ENCODE measurements around the gene SUPT4H1.
"Not testable (repeated sequence)": the region's sequence is repeated elsewhere in the genome, so short reads cannot be mapped to it uniquely, and the experiment has no call there.

The SUPT4H1 gene

GRCh38 chr17:58351831-58352595 lies at the start of gene SUPT4H1:
SUPT4H1 (minus strand) TSS chr17:58352201; CDS start chr17:58352135, 66 bp downstream.
- peak; percentile 96 for DNase-seq

DNA sequence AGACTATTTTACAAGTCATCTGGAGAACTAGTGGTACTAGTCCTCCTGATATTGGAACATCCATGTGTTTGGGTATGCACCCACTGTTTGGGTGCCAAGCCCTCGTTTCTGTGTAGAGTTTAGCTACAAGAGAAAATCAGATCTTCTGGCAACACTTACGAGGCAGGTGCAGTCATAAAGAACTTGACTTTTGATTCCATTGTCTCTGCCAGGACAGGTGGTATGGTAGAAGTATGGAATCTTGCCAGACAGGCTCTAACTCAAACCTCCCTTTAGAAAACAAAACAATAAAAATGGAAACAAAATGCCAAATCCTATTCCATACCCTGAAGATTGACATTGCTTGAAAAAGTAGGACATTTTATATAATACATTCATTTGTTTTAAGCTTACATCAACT lies 49.3 kb upstream of the SUPT4H1 start:
- DNase-seq = no peak

DNA sequence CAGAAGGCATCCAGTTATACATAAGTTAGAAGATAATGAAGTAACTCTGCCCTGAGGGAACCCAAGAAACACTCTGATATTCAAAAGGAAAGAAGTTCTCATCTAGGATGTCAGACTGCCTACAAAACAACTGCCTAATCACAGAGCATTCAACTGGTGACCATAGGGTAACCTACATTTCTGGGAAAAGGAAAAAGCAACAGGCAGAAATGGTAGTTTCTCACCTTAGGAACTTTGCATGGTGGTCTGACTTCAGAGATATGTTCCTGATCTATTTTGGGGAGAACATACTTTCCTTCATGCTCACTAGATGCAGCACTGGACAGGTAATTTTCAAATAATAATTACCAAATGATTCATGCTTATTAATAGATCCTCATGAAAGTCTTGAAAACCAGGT lies 48.8 kb upstream of the SUPT4H1 start:
- DNase-seq = no peak

DNA sequence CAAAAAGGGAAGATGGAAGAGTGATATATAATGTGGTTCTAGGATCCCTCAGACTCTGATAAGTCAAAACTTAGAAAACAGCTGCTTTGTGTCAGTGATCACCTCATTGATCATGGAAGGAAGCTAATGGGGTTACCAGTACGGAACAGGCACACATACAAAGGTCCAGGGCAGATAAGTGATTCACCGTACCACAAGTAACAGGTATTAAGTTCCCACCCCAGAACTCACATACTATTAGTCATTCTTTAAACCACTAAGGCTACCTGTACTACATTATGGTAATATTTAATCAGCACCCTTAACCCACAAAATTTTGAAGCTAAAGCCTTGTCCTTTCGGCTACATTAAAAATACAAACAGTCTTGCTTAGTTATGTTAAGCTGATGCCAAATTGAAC lies 48.0 kb upstream of the SUPT4H1 start:
- no peak for DNase-seq

DNA sequence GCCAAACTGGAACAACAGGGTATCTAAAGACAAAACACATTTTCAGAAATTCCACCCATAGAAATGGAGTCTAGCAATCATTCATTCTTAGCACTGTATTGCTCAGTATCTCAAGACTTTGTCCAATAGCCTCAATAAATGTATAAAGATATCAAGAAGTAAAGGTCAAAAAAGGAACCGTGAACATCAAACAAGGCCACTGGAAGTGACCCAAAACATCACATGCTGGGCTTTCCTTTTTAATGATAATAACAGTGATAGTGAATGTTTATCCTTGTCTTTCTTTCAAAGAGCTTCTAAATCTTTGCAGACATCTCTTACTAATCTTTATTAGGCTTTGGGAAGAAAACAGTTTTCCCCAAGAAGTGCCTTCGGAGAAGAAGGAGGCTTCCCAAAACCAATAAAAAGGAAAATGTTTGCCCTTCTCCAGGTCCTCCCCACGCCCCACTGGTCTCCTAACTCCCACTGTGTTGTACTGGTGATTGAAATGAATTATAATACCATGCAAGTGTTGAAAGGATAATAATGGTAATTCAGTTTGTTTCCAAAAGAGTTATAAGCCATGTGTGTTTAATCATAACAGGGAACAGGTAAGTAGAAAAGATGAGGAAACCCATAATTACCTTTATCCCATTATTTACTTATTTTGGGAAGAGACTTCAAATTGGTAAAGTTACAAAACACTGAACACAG lies 46.7 kb upstream of the SUPT4H1 start:
- DNase-seq = no peak

DNA sequence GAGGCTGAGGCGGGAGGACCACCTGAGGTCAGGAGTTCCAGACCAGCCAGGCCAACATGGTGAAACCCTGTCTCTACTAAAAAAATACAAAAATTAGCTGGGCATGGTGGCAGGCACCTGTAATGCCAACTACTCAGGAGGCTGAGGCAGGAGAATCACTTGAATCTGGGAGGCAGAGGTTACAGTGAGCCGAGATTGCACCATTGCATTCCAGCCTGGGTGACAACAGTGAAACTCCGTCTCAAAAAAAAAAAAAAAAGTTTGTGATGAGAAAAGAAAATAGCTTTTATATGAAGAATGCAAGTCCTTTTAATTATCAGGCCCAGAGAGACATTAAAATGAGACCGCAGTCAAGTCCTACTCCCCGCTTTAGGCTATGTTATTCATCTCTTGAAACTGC lies 45.4 kb upstream of the SUPT4H1 start:
- not testable (repeated sequence) for DNase-seq

- no peak for DNase-seq
Measured at GRCh38 chr17:58396173-58396572, 44.2 kb upstream of the SUPT4H1 start.

GRCh38 chr17:58394534-58395223 lies 42.7 kb upstream of the SUPT4H1 start:
- DNase-seq = no peak

DNA sequence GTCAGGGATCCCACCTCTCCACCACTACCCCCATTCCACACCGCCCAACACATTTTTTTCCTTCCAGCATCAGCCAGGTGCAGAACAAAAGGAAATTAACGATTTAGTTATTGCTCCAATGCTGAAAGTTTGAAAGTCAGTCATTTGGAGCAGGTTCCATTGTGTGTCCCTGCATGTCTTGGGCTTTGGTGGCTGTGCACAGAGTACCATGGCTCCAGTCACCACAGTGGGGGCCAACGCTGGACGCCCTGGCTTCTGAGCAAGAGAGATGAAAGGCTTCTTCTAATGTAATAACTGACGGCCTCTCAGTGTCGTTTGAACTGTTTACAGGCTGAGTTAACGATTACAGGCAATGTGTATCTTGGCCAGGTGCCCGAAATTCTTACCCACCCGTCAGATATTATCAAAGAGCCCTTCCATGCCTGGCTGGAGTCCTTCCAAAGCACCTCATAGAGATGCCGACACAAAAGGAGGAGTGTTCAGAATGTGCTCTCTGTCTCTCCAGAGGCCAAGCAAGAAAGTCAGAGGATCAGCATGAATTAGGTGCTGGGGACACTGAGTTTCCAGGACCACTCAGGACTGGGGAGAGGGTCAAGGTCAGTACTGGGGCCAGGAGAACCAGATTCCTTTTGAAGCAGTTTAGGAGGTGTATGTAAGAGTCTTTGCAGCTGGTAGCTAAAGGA lies 39.4 kb upstream of the SUPT4H1 start:
- no peak for DNase-seq

GRCh38 chr17:58390884-58391283 lies 38.9 kb upstream of the SUPT4H1 start:
- DNase-seq = no peak

GRCh38 chr17:58388302-58389190 lies 36.5 kb upstream of the SUPT4H1 start:
- no peak for DNase-seq

GRCh38 chr17:58387834-58388233 lies 35.8 kb upstream of the SUPT4H1 start:
- no peak for DNase-seq

GRCh38 chr17:58386708-58387107 lies 34.7 kb upstream of the SUPT4H1 start:
- DNase-seq = no peak

GRCh38 chr17:58385359-58385899 lies 33.4 kb upstream of the SUPT4H1 start:
- no peak for DNase-seq

DNA sequence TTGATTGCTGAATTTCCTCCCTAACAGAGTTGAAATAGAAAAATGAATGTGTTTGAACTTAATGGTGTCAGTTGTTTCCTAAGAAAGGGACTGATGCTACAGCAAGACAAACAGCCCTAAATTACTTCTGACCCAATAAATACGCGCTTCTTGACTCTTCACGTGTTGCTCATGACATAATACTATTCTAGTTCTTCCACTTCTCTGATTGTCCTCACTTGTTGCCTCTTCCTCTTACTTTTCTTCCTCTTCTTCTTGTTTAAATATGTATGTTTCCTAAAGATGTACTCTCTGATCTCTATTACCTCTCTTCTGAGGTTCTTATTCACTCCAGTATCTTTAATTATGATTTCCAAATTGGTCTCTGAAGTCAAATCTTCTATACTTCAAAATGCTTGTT lies 32.9 kb upstream of the SUPT4H1 start:
- no peak for DNase-seq

GRCh38 chr17:58383892-58384462 lies 32.0 kb upstream of the SUPT4H1 start:
- DNase-seq = no peak

DNA sequence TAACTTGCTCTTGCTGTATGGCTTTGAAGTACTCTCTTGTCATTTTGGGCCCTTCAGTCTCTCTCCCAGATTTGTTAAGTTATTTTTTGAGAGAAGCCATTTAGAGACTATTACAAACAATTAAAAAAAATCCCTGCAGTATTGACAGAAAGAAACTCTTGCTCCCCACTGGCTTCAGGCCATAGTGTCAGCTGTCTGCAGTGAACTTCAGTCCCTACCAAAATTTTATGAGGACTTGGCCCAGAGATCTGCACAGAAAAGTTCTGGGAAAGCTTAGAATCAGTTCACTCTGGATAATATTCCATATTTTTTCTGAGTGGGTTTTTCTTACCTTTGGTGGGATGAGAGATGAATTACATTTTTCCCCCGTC lies 30.9 kb upstream of the SUPT4H1 start:
- DNase-seq = no peak

DNA sequence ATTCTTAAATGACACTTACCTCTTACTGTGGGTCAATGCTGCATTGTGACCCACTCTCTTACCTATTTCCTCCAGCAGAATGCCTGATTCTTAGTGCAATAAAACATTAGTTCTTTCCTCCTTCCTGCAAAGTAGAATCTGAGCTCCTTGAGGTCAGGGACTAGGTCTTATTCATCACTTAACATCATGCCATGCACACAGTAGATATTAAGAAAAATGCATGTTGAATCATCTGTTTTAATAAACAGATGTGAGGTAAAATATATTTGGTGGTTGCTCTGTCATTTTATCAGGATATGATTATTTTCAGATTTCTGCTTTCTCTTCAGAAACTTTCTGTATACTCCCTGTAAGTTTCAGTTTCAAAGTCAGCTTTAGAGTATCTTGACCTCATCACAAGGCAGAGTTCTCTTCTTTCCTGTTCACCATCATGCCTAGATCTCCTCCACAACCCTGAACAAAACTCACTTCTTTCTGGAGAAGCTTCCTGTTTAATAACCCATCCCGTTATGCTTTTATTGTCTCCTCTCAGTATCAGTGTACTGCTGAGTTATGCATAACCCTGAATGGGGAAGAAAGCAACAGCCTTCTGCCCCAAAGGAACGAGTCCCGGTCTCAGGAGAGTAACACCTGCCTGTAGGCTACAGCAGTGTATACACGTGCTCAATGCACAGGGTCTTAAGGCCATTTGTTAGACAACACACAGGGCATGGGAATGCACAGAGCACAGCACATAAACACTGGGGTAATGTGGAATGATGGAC lies 30.3 kb upstream of the SUPT4H1 start:
- DNase-seq = no peak

- no peak for DNase-seq
Measured at GRCh38 chr17:58381124-58382035, 29.4 kb upstream of the SUPT4H1 start.

Data from CD4-positive, alpha-beta T cell treated with Interleukin-10 for 1 hour (primary cell).